Iris pigment epithelial cell (primary cell): ENCODE measurements around the gene KIF9.
"Not testable (repeated sequence)": the region's sequence is repeated elsewhere in the genome, so short reads cannot be mapped to it uniquely, and the experiment has no call there.

Experiments used
- DNase-seq: peaks from one replicate; pipeline ENCODE4 v3.0.0-alpha.2; 2011; ENCODE audit warnings: low read depth

The KIF9 gene

GRCh38 chr3:47294392-47294791 lies 11.8 kb upstream of the KIF9 start:
- DNase-seq, result no peak

- DNase-seq, result no peak
Measured at GRCh38 chr3:47293822-47294221, 11.2 kb upstream of the KIF9 start.

GRCh38 chr3:47291754-47292420 lies 9.3 kb upstream of the KIF9 start:
- DNase-seq, result not testable (repeated sequence)

DNA sequence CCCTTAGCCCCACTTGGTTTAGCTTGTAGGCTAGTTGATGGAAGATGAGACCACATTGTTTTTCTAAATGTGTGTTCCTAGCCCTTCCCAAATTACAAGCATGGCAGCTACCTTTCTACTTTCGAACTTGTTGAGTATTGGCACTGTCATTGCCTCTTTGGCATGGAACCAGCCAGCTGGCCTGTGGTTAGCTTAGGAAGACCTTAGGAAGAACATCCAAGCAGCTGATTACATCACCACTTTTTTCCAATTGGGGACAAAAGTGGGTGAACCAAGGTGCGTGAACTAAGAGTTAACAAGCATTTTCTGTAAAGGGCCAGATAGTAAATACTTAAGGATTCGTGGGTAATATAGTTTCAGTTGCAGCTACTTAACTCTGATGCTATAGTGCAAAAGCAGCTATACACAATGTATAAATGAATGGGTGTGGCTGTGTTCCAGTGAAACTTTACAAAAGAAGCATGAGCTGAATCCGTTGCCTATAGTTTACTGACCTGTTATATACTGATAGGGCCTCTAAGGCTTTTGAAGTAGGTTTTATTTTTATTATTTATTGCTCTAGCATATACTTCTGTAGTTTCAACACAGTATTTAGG lies 8.7 kb upstream of the KIF9 start:
- no peak for DNase-seq

DNA sequence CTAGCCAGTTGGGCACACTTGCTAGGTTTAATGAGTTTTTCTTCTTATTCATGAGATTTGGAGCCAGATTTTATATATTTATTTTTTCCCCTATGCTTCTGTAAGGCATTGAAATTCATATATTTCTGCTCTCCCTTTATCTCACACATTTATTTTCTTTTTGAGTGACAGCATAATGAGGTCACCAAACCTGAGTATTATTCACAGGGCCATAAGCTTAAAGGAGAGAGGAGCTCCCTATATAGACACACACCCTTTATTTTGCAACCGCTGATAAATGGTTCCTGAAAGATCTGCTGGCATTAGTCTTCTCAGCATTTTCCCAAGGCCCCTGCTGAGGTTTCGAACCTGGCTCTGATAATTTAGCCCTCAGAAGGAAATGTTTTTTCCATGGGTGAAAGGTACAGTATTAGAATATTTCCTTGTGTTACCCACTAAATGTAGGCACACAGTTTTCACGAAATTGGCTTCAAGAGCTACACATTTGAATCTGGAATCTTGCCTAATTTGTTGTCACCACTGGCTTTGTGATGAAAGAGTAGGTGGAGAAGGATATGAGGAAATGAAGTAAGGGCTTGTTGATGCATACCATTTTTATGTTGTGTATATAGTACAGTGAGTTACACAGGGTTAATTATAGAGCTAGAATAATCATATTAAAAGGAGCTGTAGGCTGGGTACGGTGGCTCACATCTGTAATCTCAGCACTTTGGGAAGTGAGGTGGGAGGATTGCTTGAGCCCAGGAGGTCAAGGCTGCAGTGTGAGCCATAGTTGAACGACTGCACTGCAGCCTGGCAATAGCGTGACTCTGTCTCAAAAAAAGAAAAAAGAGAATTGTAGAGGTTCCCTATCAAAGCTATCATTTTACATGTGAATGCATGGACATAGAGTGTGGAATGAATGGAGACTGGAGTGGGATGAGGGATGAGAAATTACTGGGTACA lies 6.6 kb upstream of the KIF9 start:
- no peak for DNase-seq

- peak; percentile 28 for DNase-seq
Measured at GRCh38 chr3:47283591-47284364, 1.2 kb upstream of the KIF9 start.

- peak; percentile 12 for DNase-seq
Measured at GRCh38 chr3:47283193-47283537, 566 bp upstream of the KIF9 start.

DNA sequence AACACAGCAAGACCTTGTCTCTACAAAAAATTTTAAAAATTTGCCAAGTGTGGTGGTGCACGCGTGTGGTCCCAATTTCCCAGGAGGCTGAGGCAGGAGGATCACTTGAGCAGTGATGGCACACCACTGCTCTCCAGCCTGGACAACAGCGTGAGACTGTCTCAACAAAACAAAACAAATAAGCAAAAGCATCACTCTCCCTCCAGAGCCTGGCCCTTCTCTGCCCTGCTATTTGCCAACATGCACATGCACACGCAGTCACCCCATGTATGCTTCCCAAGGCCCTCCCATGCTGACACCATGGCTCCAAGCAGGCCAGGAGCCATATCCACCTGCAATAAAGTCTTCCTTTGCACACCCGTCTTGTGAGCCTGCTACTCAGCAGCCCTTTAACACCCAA lies 2.1 kb downstream of the KIF9 start:
- DNase-seq, result no peak

DNA sequence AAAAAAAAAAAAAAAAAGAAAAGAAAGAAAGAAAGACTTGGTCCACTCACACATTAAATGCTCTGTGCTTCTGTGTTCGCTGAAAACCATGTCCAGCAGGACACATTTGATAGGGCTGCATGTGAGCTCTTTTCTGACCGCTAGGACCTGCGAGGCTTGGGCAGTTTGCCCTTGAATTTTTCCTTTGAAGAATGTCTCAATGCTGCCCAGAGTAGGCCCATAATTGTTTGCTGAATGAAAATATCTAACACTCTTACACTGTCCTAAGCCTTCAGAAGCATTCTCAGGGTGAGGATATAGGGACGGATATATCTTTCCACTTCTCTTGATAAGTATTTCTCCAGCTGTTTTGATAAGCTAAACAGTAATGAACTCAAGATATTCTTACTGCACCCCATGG lies 6.0 kb downstream of the KIF9 start:
- no peak for DNase-seq

DNA sequence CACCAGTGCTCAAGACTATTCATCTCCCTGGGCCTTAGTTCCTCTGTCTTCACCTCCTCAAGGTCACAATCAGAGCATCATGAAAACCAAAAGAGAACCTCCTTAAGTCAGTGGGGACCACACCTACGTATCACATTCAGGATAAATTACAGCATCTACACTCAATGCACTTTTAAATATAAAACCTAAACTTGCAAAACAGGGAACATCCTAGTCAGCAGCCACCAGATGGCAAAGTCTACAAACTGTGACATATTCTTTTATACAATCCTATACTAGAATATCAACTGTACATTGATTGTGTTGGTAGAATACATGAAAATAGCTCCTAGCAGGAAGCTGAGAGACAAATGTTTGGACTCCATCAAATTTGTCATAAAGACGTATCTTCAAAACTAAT lies 7.9 kb downstream of the KIF9 start:
- DNase-seq, result no peak

DNA sequence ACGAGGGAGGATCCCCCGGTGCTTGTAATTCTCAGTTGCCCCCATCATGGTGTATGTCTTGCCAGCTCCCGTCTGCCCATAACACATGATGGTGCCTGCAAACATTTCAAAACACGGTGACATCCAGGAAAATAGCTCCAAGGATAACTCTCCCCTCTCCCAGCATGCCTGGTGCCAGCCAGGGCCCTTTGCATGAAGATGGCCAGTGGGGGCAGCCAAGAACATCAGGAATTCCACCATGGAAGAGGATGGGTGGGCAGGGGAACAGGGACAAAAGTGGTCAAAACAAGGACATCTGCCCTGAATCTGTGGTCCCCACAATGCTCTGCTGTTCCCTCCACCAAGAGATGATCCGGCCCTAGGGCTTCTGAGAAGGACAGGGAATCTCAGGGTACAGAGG lies 9.0 kb downstream of the KIF9 start:
- no peak for DNase-seq

DNA sequence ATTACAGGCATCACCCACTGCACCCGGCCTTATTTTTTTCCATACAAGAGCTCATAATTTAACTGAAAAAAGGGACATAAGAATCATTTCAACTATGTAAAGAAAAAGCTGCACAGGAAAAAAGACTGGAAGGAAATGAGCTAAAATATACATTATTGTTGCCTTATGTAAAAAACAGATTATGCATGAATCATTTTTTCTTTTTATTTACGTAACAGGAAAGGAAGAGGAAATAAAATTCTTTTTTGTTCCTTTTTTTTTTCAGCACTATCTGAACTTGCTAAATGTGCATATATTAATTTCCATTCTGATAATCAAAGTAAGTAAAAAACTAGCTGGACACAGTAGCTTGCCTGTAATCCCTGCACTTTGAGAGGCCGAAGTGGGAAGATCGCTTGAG lies 12.1 kb downstream of the KIF9 start:
- no peak for DNase-seq

- DNase-seq, result no peak
Measured at GRCh38 chr3:47267490-47267824, 15.1 kb downstream of the KIF9 start.

GRCh38 chr3:47266709-47267489 lies 15.7 kb downstream of the KIF9 start:
- peak; percentile 90 for DNase-seq

- DNase-seq, result no peak
Measured at GRCh38 chr3:47265725-47266428, 16.7 kb downstream of the KIF9 start.

GRCh38 chr3:47265008-47265407 lies 17.6 kb downstream of the KIF9 start:
- no peak for DNase-seq

- DNase-seq, result no peak
Measured at GRCh38 chr3:47261301-47261700, 21.3 kb downstream of the KIF9 start.

DNA sequence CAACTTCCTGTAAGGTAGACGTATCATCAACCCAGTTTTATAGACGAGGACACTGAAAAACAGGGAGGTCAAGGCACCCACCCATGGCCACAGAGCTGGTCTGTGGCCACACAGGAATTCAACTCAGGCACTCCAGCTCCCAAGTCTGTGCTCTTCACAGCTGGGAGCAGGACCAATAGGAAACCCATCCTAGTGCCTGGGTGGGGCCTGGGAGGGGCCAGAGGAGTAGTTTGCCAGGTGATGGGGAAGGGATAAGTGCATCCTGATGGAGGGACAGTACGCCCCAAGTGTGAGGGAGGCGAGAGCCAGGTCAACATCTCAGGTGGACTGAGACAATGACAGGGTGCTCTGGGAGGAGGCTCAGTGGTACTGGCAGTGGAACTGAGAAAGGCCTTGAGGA lies 22.0 kb downstream of the KIF9 start:
- DNase-seq, result no peak

DNA sequence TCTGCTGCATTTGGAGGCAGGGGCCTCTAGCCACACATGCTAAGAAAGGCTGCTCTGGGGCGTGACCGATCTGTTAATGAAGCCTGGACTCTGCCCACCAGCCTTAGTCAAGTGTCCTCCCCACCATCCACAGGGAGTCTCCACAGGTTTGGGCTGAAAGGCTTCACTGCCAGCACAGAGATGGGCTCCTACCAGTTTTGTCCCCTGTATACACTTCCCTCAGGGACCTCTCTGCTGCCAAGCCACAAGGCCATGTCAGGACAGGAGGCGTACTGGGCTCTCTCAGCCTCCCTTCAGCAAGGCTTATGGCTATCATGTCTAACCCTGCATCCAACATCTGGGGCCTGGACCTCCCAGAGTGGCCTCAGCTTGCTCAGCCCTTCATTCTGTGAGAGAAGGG lies 23.5 kb downstream of the KIF9 start:
- no peak for DNase-seq

DNA sequence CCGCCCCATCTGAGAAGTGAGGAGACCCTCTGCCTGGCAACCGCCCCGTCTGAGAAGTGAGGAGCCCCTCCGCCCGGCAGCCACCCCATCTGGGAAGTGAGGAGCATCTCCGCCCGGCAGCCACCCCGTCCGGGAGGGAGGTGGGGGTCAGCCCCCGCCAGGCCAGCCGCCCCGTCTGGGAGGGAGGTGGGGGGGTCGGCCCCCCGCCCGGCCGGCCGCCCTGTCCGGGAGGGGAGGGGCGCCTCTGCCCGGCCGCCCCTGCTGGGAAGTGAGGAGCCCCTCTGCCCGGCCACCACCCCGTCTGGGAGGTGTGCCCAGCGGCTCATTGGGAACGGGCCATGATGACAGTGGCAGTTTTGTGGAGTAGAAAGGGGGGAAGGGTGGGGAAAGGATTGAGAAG lies 26.3 kb downstream of the KIF9 start:
- DNase-seq, result not testable (repeated sequence)

DNA sequence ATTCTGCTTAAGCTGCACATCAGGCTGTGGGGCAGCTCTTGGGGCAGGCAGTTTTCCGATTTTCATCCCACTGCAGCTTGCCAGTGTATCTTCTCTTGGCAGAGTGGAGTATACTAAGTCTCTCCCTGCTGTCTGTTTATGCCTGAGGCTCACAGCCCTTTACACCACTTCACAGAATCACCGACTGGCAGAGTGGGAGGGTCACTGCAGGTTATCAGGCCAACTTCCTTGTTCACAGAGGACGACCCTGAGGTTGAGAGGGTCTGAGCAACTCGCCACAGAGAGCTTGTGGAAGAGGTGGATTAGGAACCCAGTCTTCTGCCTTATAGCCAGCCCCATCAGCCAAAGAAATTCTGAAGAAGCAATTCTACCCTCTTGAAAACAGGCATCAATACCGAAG lies 30.9 kb downstream of the KIF9 start:
- no peak for DNase-seq
